H1 (cell line): ENCODE results near the gene TMED8. TPM values are rescaled to one million over a fixed set of nuclear protein-coding genes. Genes with fewer than 3 reads are reported as not detected.

Experiments
- CTCF ChIA-PET: fragments of 300-600 bp; sonication (Branson Sonifier 250); formaldehyde crosslinking; loops from one replicate; lab custom pipeline; 2021; ENCODE audit not compliant: partially characterized antibody; lab: Charles Lee
- POLR2A ChIA-PET: fragments of 300-600 bp; sonication (Branson Sonifier 250); formaldehyde crosslinking; loops from one replicate; lab custom pipeline; 2021; ENCODE audit warnings: inconsistent platforms; ENCODE audit not compliant: partially characterized antibody; lab: Charles Lee
- DNase-seq, 2 experiments: peaks; one replicate each; pipeline versions ENCODE4 v3.0.0 to v3.0.0-alpha.2; 2010 to 2022; ENCODE audit warnings: low spot score in 2 of 2, low read depth in 1 of 2, mixed read lengths in 1 of 2
- FAIRE-seq: peaks from 2 replicates; lab custom pipeline; 2011; peaks lifted over from hg19 to GRCh38; lab: Jason Lieb, UNC
- H2AFZ ChIP-seq: 2 replicates; pipeline ENCODE4 v1.8.1; 2012; ENCODE audit warnings: low read length, inconsistent platforms
- H2AK5ac ChIP-seq: 2 replicates; pipeline ENCODE4 v1.6.1; 2013; ENCODE audit warnings: low read depth, low read length
- H2BK120ac ChIP-seq: replicated peaks from 2 replicates; pipeline ENCODE3; 2013; ENCODE audit warnings: low read depth, low read length, inconsistent platforms
- H2BK12ac ChIP-seq: 2 replicates; pipeline ENCODE4 v1.6.1; 2013; ENCODE audit warnings: low read depth, low read length
- H2BK15ac ChIP-seq: 2 replicates; pipeline ENCODE4 v1.6.1; 2013; ENCODE audit warnings: low read length
- H2BK20ac ChIP-seq: 2 replicates; pipeline ENCODE4 v1.6.1; 2013; ENCODE audit warnings: low read length
- H2BK5ac ChIP-seq: 2 replicates; pipeline ENCODE4 v1.6.1; 2013; ENCODE audit warnings: low read depth, low read length
- H3K14ac ChIP-seq: 2 replicates; pipeline ENCODE4 v1.6.1; 2013; ENCODE audit warnings: inconsistent platforms; ENCODE audit not compliant: insufficient read length
- H3K18ac ChIP-seq: 2 replicates; pipeline ENCODE4 v1.6.1; 2013; ENCODE audit warnings: low read length; ENCODE audit errors: extremely low read depth
- H3K23ac ChIP-seq: 2 replicates; pipeline ENCODE4 v1.6.1; 2013; ENCODE audit warnings: inconsistent platforms; ENCODE audit not compliant: insufficient read length
- H3K23me2 ChIP-seq: 2 replicates; pipeline ENCODE4 v1.6.1; 2013; ENCODE audit warnings: low read depth, low read length
- H3K27ac ChIP-seq: 2 replicates; pipeline ENCODE4 v1.6.1; 2011; ENCODE audit warnings: low read depth, low read length, inconsistent platforms
- H3K27me3 ChIP-seq, 4 experiments: replicated peaks in 1 of 4; 1 replicate in 1 of 4; 2 replicates in 3 of 4; pipeline versions ENCODE4 v1.6.1 to v1.8.1; 2011 to 2013; ENCODE audit warnings: low read length in 3 of 4, mild to moderate bottlenecking in 3 of 4, inconsistent platforms in 2 of 4, mixed read lengths in 2 of 4, moderate library complexity in 1 of 4; ENCODE audit not compliant: control insufficient read depth in 3 of 4, insufficient read depth in 3 of 4; ENCODE audit errors: extremely low read depth in 1 of 4
- H3K36me3 ChIP-seq, 4 experiments: 2 replicates each; pipeline versions ENCODE4 v1.6.1 to v1.8.1; 2011 to 2013; ENCODE audit warnings: mild to moderate bottlenecking in 4 of 4, low read length in 3 of 4, moderate library complexity in 2 of 4, control low read depth in 1 of 4, inconsistent platforms in 1 of 4; ENCODE audit not compliant: insufficient read depth in 4 of 4, control insufficient read depth in 2 of 4
- H3K4ac ChIP-seq: replicated peaks from 2 replicates; pipeline ENCODE3; 2013; ENCODE audit warnings: low read length, low read depth, mixed read lengths, inconsistent platforms; ENCODE audit not compliant: insufficient read length
- H3K4me1 ChIP-seq, 4 experiments: replicated peaks in 1 of 4; 1 replicate in 1 of 4; 2 replicates in 3 of 4; pipeline versions ENCODE4 v1.6.1 to v1.8.1; 2011 to 2013; ENCODE audit warnings: low read length in 3 of 4, inconsistent platforms in 2 of 4, mixed read lengths in 1 of 4; ENCODE audit not compliant: insufficient read depth in 4 of 4, control insufficient read depth in 3 of 4
- H3K4me2 ChIP-seq, 2 experiments: 2 replicates each; pipeline versions ENCODE4 v1.6.1 to v1.8.1; 2011 to 2013; ENCODE audit warnings: low read depth in 2 of 2, low read length in 2 of 2, control low read depth in 1 of 2, inconsistent platforms in 1 of 2, mild to moderate bottlenecking in 1 of 2; ENCODE audit not compliant: insufficient read depth in 1 of 2
- H3K4me3 ChIP-seq, 4 experiments: fragments of 200-600, 300-600 bp in 1 of 4; sonication (generic), shearing (Covaris generic), sonication (Bioruptor Twin) in 1 of 4; 2 replicates each; pipeline versions ENCODE4 v1.5.1 to v1.8.1; 2011 to 2016; ENCODE audit warnings: low read length in 4 of 4, low read depth in 3 of 4, control low read depth in 2 of 4, inconsistent platforms in 2 of 4, mild to moderate bottlenecking in 2 of 4, mixed read lengths in 1 of 4, moderate library complexity in 1 of 4; ENCODE audit not compliant: insufficient read depth in 2 of 4; ENCODE audit errors: extremely low read depth in 1 of 4
- H3K56ac ChIP-seq: replicated peaks from 2 replicates; pipeline ENCODE3; 2013; ENCODE audit warnings: low read depth, mild to moderate bottlenecking, mixed read lengths, low read length, inconsistent platforms; ENCODE audit not compliant: insufficient read length
- H3K79me1 ChIP-seq: 2 replicates; pipeline ENCODE4 v1.6.1; 2013; ENCODE audit warnings: low read depth, low read length, control low read depth
- H3K79me2 ChIP-seq, 2 experiments: 2 replicates each; pipeline versions ENCODE4 v1.6.1 to v1.8.1; 2012 to 2013; ENCODE audit warnings: low read length in 2 of 2, mild to moderate bottlenecking in 2 of 2, inconsistent platforms in 1 of 2; ENCODE audit not compliant: insufficient read depth in 2 of 2, control insufficient read depth in 1 of 2
- H3K9ac ChIP-seq, 4 experiments: replicated peaks in 1 of 4; 1 replicate in 1 of 4; 2 replicates in 3 of 4; pipeline versions ENCODE4 v1.6.1 to v1.8.1; 2011 to 2013; ENCODE audit warnings: low read depth in 3 of 4, low read length in 3 of 4, control low read depth in 2 of 4, mild to moderate bottlenecking in 2 of 4, moderate library complexity in 2 of 4, inconsistent platforms in 1 of 4; ENCODE audit errors: extremely low read depth in 1 of 4
- H3K9me3 ChIP-seq, 2 experiments: 2 replicates each; pipeline versions ENCODE4 v1.6.1 to v1.8.1; 2012 to 2013; ENCODE audit warnings: mild to moderate bottlenecking in 2 of 2, moderate library complexity in 2 of 2, control low read depth in 1 of 2, inconsistent platforms in 1 of 2, low read depth in 1 of 2, low read length in 1 of 2, mixed read lengths in 1 of 2; ENCODE audit not compliant: insufficient read depth in 2 of 2
- H4K20me1 ChIP-seq, 2 experiments: replicated peaks in 1 of 2; 2 replicates each; pipeline versions ENCODE3 to v1.8.1; 2011 to 2013; ENCODE audit warnings: inconsistent platforms in 2 of 2, low read length in 2 of 2, mild to moderate bottlenecking in 1 of 2; ENCODE audit not compliant: insufficient read depth in 2 of 2, control insufficient read depth in 1 of 2
- H4K5ac ChIP-seq: 2 replicates; pipeline ENCODE4 v1.6.1; 2013; ENCODE audit warnings: low read length, low read depth, mixed read lengths, inconsistent platforms; ENCODE audit not compliant: insufficient read length
- H4K8ac ChIP-seq: 2 replicates; pipeline ENCODE4 v1.8.0; 2013; ENCODE audit warnings: mild to moderate bottlenecking, moderate library complexity, low read length, inconsistent platforms; ENCODE audit not compliant: insufficient read depth; ENCODE audit errors: extremely low read depth
- H4K91ac ChIP-seq: replicated peaks from 2 replicates; pipeline ENCODE3; 2013; ENCODE audit warnings: low read length, mixed read lengths, inconsistent platforms; ENCODE audit not compliant: insufficient read length
- KDM1A ChIP-seq: fragments of 200-600, 300-600 bp; sonication (generic); IDR thresholded peaks from 2 replicates; pipeline ENCODE4 v1.7.1; 2016; ENCODE audit warnings: mild to moderate bottlenecking, low read length, borderline replicate concordance
- RAD21 ChIP-seq, 2 experiments: IDR thresholded peaks in 1 of 2; conservative IDR thresholded peaks in 1 of 2; 2 replicates each; pipeline ENCODE4 v1.6.1; 2011; ENCODE audit warnings: low read depth in 2 of 2, low read length in 2 of 2, improper control_type of control experiment in 1 of 2, inconsistent platforms in 1 of 2, mild to moderate bottlenecking in 1 of 2, moderate library complexity in 1 of 2
- WGBS, 2 experiments: shearing (Covaris generic) in 1 of 2; methylation state at CpG; one replicate each; pipeline versions ENCODE4 v1.1.6 to v1.1.7; 2013 to 2015; ENCODE audit warnings: low lambda C conversion rate in 2 of 2, mixed read lengths in 2 of 2, inconsistent platforms in 1 of 2, low coverage in 1 of 2, missing lambda C conversion rate in 1 of 2; ENCODE audit not compliant: insufficient replicate concordance in 2 of 2, insufficient coverage in 1 of 2, insufficient read length in 1 of 2; ENCODE audit errors: extremely low coverage in 1 of 2, missing lambda C conversion rate in 1 of 2; 5-methylcytosine and 5-hydroxymethylcytosine counted together
- polyA plus RNA-seq, 7 experiments: library from polyadenylated mRNA; depleted of rRNA in 3 of 7; stranded (reverse) in 5 of 7; unstranded in 2 of 7; fragments of >200 nt in 5 of 7; fragments of 200-250 nt in 2 of 7; gene quantifications; 1 replicate in 5 of 7; 2 replicates in 1 of 7; 4 replicates in 1 of 7; pipeline versions ENCODE4 v1.2.1 to v1.2.3, GENCODE V29; 2011 to 2013; ENCODE audit warnings: missing spikeins in 2 of 7, mixed read lengths in 2 of 7
- total RNA-seq: library from RNA; stranded (reverse); fragmentation: NEBNext Ultra II Directional; extraction: Animal tissue kit (Norgen Biotek cat#: 25700); gene quantifications from 2 replicates; pipeline ENCODE4 v1.2.1, GENCODE V29; 2021

The TMED8 gene
- total and polyA plus RNA-seq, 2 of the 8 experiments (the other 6 are each of a cell fraction or from before 2014, with no cell fraction given): 5.5 to 13.4 TPM

- H3K4ac ChIP-seq: no peak overlapping the region
Measured at GRCh38 chr14:77359626-77360025, 17.3 kb downstream of the TMED8 start.

More at GRCh38 chr14:77359626-77360025, 17.3 kb downstream of the TMED8 start:
- no peak overlapping the region for H3K14ac ChIP-seq
- ChIA-PET CTCF (interaction anchor here (0.7 to 1.2 kb wide), 3 partner anchors 10 to 99 kb away, joined by 3 to 5 read pairs (median 3); no protein-coding TSS in a partner anchor), POLR2A (interaction anchor here (1.6 kb wide), 1 partner anchor 14 kb away, joined by 3 read pairs; no protein-coding TSS in a partner anchor)
- no peak overlapping the region for H3K23ac ChIP-seq
- no peaks in the 10 kb centered on the region for H3K4me1 ChIP-seq
- H3K9me3 ChIP-seq: no peaks in the 10 kb centered on the region
- no peaks in the 10 kb centered on the region for H3K27me3 ChIP-seq
- DNase-seq (no peak), FAIRE-seq (no peak)
- TF ChIP-seq RAD21 (IDR thresholded peaks at IDR 0.05 in 1 of 2, conservative IDR thresholded peaks at IDR 0.05 in 1 of 2; ENCODE audit: low read depth in 2 of 2, low read length in 2 of 2): no peak
- no peak for TF ChIP-seq KDM1A
- 93% methylated on average over 1 of the region's 1 CpG; no CpG with 5 or more reads in 1 of the 2 experiments for WGBS, 2 experiments
- H3K79me1 ChIP-seq: no peaks in the 10 kb centered on the region
- H3K4me2 ChIP-seq: no peak overlapping the region
- no peak overlapping the region for H3K9ac ChIP-seq
- no peak overlapping the region for H2AK5ac ChIP-seq
- H3K79me2 ChIP-seq: no peaks in the 10 kb centered on the region
- no peak overlapping the region for H3K4me3 ChIP-seq
- H3K23me2 ChIP-seq: no peaks in the 10 kb centered on the region
- H4K91ac ChIP-seq: no peak overlapping the region
- H2AFZ ChIP-seq: no peak overlapping the region
- H3K18ac ChIP-seq: no peak overlapping the region
- no peak overlapping the region for H3K27ac ChIP-seq
- no peak overlapping the region for H2BK5ac ChIP-seq
- no peak overlapping the region for H2BK15ac ChIP-seq
- H4K20me1 ChIP-seq: no peaks in the 10 kb centered on the region
- H3K56ac ChIP-seq: no peak overlapping the region
- no peak overlapping the region for H4K8ac ChIP-seq
- H3K36me3 ChIP-seq: no peaks in the 10 kb centered on the region
- H4K5ac ChIP-seq: no peak overlapping the region
- H2BK120ac ChIP-seq: no peak overlapping the region
- H2BK12ac ChIP-seq: no peak overlapping the region
- H2BK20ac ChIP-seq: no peak overlapping the region
